Body of pancreas (tissue), 4 donors: ENCODE measurements around the gene CYP8B1.

Source experiments
- CTCF ChIP-seq, 7 experiments: fragments of 450-650 bp in 4 of 7; fragments of 200-600 bp in 3 of 7; sonication (generic) in 3 of 7; IDR thresholded peaks; one replicate each; pipeline ENCODE4 v1.5.1; 2016 to 2019; ENCODE audit warnings: antibody characterized with exemption in 7 of 7
- POLR2A ChIP-seq, 3 donors: fragments of 450-650 bp; IDR thresholded peaks; one replicate each; pipeline ENCODE4 v1.6.1; 2016; ENCODE audit warnings: antibody characterized with exemption in 3 of 3, mild to moderate bottlenecking in 2 of 3

DNA sequence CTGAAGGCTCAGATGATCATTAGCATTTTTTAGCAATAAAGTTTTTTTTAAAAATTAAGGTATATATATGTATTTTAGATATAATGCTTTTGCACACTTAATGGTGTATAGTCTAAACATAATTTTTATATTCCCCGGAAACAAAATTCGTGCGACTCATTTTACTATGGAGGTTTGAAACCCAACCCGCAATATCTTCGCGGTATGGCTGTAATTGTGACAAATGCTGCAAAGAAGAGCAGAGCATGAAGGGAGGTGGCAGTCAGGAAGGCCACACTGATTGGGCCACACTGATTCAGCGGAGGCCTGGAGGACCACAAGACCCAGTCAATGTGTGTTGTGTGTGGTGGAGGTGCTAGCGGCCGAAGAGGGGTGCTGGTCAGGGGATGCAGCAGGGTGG, 4.5 kb upstream of the CYP8B1 start:
- no peak for TF ChIP-seq POLR2A (IDR thresholded peaks at IDR 0.05)
- no peak for TF ChIP-seq CTCF (IDR thresholded peaks at IDR 0.05)
